GM18909 (cell line): ENCODE data around the gene SPIN2A.
"Not testable (repeated sequence)": the region's sequence is repeated elsewhere in the genome, so short reads cannot be mapped to it uniquely, and the experiment has no call there.

Experiments
- ATAC-seq: cut with Tn5 transposase; IDR thresholded peaks from one replicate; pipeline ENCODE4 v1.9.1; 2021; ENCODE audit warnings: mild to moderate bottlenecking; ENCODE audit not compliant: unreplicated experiment, poor library complexity

The SPIN2A gene

DNA sequence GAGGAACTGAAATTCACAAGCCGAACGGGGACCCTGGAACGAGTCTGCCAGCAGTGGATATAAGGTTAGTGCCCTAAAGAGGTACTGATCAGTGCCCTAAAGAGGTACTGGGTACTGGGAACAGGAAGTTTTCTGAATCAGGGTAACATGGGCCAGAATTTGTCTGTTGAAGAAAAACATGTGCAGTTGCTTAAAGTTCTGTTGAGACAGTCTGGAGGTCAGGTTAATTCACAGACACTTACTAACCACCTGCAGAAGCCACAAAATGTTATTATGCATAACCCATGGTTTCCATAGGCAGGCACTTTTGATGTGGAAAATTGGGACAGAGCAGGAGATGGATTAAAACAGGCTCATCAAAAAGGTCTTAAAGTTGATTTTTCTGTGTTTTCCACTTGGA, 33.7 kb downstream of the SPIN2A start:
- ATAC-seq = no peak

DNA sequence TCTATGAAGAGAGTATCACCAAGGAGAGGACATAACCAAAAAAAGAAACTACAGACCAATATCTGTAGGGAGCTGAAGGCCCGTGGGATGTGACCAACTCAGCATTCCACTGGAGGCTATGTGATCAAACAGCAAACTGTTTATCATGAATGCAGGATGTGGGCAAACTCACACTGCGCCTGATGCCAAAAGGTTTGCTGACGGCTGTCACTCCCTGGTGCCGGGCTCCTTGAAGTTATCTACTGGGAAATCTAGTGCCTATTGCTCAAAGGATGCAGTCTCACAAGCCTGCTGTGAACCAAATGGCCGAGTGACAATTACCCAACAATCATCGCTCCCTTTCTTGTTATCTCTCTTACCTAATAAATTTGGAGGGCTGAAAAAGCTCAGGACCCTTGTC, 34.3 kb downstream of the SPIN2A start:
- ATAC-seq = not testable (repeated sequence)
